OCI-LY7 (cell line): Measurements from ENCODE around the gene ZNF195. TPM values are rescaled to one million over a fixed set of nuclear protein-coding genes. Genes with fewer than 3 reads are reported as not detected.
"Not testable (repeated sequence)": the region's sequence is repeated elsewhere in the genome, so short reads cannot be mapped to it uniquely, and the experiment has no call there.

ENCODE experiments used
- BruUV-seq: library from RNA; stranded (reverse); fragments of 400-500 nt; replicated peaks from 2 replicates; lab custom pipeline; 2021; lab: Mats Ljungman, UMichigan
- CTCF ChIA-PET: fragments of 300-600 bp; sonication (Branson Sonifier 250); formaldehyde crosslinking; loops from one replicate; lab custom pipeline; 2022; ENCODE audit warnings: antibody characterized with exemption; ENCODE audit not compliant: unreplicated experiment; lab: Charles Lee
- POLR2A ChIA-PET: fragments of 300-600 bp; sonication (Branson Sonifier 250); formaldehyde crosslinking; loops from one replicate; lab custom pipeline; 2022; ENCODE audit warnings: antibody characterized with exemption; lab: Charles Lee
- DNase-seq: peaks from one replicate; pipeline ENCODE4 v3.0.0-alpha.2; 2015; ENCODE audit warnings: low spot score
- H2AFZ ChIP-seq: fragments of 200-600 bp; sonication (generic), shearing (Covaris generic); 2 replicates; pipeline ENCODE4 v1.6.1; 2014; ENCODE audit warnings: mild to moderate bottlenecking, antibody characterized with exemption, low read length, moderate library complexity
- H3K27ac ChIP-seq: fragments of 200-600 bp; sonication (generic); 2 replicates; pipeline ENCODE4 v1.5.1; 2014; ENCODE audit warnings: mixed run types, low read depth, mild to moderate bottlenecking, moderate library complexity, low read length, inconsistent platforms; ENCODE audit not compliant: poor library complexity, severe bottlenecking
- H3K36me3 ChIP-seq: fragments of 200-600 bp; sonication (generic); 2 replicates; pipeline ENCODE4 v1.6.1; 2014; ENCODE audit warnings: mild to moderate bottlenecking, antibody characterized with exemption, low read length, moderate library complexity, mixed read lengths; ENCODE audit not compliant: insufficient read depth
- H3K4me1 ChIP-seq: fragments of 200-600 bp; sonication (generic); 2 replicates; pipeline ENCODE4 v1.5.1; 2014; ENCODE audit warnings: mild to moderate bottlenecking, low read length; ENCODE audit not compliant: insufficient read depth, poor library complexity, severe bottlenecking
- H3K4me2 ChIP-seq: fragments of 200-600 bp; sonication (generic); 2 replicates; pipeline ENCODE4 v1.6.1; 2014; ENCODE audit warnings: mild to moderate bottlenecking, low read length
- H3K4me3 ChIP-seq: fragments of 200-600 bp; sonication (generic); 2 replicates; pipeline ENCODE4 v1.5.1; 2014; ENCODE audit warnings: mild to moderate bottlenecking, low read depth, low read length; ENCODE audit not compliant: poor library complexity, severe bottlenecking
- H3K79me2 ChIP-seq: fragments of 200-600 bp; sonication (generic); 2 replicates; pipeline ENCODE4 v1.6.1; 2016; ENCODE audit warnings: low read depth, mild to moderate bottlenecking, low read length, moderate library complexity, mixed read lengths; ENCODE audit not compliant: insufficient read depth
- H3K9me2 ChIP-seq: fragments of 200-600 bp; sonication (generic); 2 replicates; pipeline ENCODE4 v1.6.1; 2016; ENCODE audit warnings: mild to moderate bottlenecking, low read length, mixed read lengths; ENCODE audit not compliant: insufficient read depth
- H3K9me3 ChIP-seq: fragments of 200-600 bp; sonication (generic); 2 replicates; pipeline ENCODE4 v1.6.1; 2014; ENCODE audit warnings: mild to moderate bottlenecking, mixed run types, low read length, mixed read lengths
- H4K20me1 ChIP-seq: fragments of 200-600 bp; sonication (generic); 2 replicates; pipeline ENCODE4 v1.6.1; 2014; ENCODE audit warnings: mild to moderate bottlenecking, antibody characterized with exemption, low read length, moderate library complexity, mixed read lengths; ENCODE audit not compliant: insufficient read depth
- intact Hi-C: fragments of 100-400 bp; cut with micrococcal nuclease; formaldehyde crosslinking; loops from one replicate; pipeline ENCODE4 v1.10.0; 2022; ENCODE audit not compliant: unreplicated experiment
- total RNA-seq, 2 experiments: library from RNA; depleted of rRNA in 1 of 2; stranded (reverse); fragments of >200 nt in 1 of 2; shearing (Covaris generic) in 1 of 2; gene quantifications; 2 replicates each; pipeline ENCODE4 v1.2.3, GENCODE V29; 2014 to 2022

The ZNF195 gene
- total RNA-seq, 2 experiments from 2014 or later: 82.3 to 95.7 TPM

DNA sequence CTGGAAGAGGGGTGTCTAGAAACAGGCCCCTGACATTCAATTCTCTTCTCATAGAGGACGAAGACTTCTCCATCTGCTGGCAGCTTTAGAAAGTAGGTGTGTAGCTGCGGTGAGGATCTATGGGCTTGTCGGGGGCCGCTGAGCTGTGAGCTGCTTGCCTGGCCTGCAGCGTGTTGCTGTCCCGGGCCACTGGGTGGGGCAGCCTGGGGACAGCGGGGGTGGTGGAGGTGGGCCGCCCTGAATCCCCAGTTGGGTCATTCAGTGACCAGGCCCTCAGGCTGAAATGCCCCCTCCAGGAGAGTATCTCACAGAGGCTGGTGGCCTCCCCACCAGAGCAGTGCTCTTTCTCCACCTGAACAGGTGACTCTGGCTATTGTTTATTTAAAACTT lies 23.9 kb upstream of the ZNF195 start:
- H3K4me1 ChIP-seq, H3K27ac ChIP-seq, H4K20me1 ChIP-seq, BruUV-seq, DNase-seq, H3K79me2 ChIP-seq, H3K9me2 ChIP-seq, H3K4me3 ChIP-seq, H3K9me3 ChIP-seq, CTCF ChIA-PET, H3K36me3 ChIP-seq, H2AFZ ChIP-seq, H3K4me2 ChIP-seq, POLR2A ChIA-PET, intact Hi-C loops: not testable (repeated sequence)

DNA sequence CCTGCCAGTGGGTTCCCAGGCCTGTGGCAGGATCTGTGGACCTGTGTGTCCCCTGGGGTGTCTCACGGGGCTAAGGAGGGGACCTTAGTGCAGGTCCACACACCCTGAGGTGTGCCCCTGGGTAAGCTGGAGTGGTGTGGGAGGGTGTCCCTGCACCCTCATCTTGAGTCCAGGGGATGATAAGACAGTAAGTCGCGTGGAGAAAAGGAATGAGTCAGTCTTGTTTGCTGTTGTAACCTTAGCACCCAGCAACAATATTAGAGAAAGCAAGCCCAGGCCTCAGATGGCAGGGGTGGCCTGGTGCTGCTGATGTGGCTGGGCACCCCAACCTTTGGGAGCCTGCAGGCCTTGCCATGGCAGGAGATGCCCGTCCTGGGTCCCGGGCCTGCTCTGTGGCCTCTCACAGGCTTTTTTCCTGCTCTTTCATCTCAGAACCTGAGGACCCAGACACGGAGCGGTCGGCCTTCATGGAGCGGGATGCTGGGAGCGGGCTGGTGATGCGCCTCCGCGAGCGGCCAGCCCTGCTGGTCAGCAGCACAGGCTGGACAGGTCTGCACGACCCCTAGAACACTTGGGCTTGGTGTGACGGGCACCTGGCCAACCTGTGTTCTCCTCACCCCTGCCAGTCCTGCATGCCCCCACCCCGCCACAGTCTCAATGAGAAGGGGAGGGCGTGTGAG lies 23.4 kb upstream of the ZNF195 start:
- H3K36me3 ChIP-seq, H2AFZ ChIP-seq, H3K9me2 ChIP-seq, intact Hi-C loops, BruUV-seq, H3K79me2 ChIP-seq, H3K4me3 ChIP-seq, CTCF ChIA-PET, H3K4me2 ChIP-seq, H3K4me1 ChIP-seq, H4K20me1 ChIP-seq, H3K27ac ChIP-seq, H3K9me3 ChIP-seq, POLR2A ChIA-PET, DNase-seq: not testable (repeated sequence)

DNA sequence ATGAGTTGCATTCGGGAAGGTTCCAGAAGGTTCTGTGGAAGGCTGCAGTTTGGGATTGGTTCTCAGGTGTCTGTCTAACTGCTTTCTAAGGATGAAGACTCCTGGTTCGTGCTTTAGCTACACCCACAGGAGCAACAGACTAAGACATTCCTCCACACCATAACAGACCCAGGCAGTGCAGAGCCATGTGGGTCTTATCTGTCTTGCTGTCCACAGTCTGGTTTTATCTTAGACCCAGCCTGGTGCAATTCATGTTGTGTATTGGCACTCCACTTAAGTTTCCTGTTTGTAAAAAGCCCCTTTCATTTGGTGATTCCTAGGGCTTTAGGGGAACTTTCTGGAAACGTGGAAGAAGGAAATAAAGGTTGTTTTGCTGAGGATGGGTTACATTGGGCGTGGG lies 22.1 kb upstream of the ZNF195 start:
- H3K4me2 ChIP-seq, H3K9me2 ChIP-seq, H4K20me1 ChIP-seq, H2AFZ ChIP-seq, H3K79me2 ChIP-seq, BruUV-seq, CTCF ChIA-PET, H3K36me3 ChIP-seq, intact Hi-C loops, H3K4me3 ChIP-seq, H3K9me3 ChIP-seq, DNase-seq, H3K4me1 ChIP-seq, POLR2A ChIA-PET, H3K27ac ChIP-seq: not testable (repeated sequence)

DNA sequence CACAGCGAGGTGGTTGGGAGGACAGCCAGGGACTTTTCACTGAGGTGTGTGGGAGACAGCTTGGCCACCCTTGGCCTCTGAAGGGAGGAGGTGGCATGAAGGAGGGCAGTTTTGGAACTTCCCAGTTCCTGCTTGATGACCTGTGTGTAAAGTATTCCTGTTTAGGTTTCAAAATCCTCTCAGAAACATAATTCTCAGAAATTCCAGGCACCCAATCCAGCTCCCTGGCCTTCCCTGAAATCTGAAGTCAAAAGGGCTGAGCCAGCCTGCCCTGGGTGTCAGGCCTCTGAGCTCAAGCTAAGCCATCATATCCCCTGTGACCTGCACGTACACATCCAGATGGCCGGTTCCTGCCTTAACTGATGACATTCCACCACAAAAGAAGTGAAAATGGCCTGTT lies 19.6 kb upstream of the ZNF195 start:
- H3K9me3 ChIP-seq, H3K9me2 ChIP-seq, H3K4me1 ChIP-seq, CTCF ChIA-PET, BruUV-seq, intact Hi-C loops, DNase-seq, H3K79me2 ChIP-seq, H3K4me3 ChIP-seq, H3K27ac ChIP-seq, H2AFZ ChIP-seq, H4K20me1 ChIP-seq, H3K4me2 ChIP-seq, POLR2A ChIA-PET, H3K36me3 ChIP-seq: not testable (repeated sequence)

DNA sequence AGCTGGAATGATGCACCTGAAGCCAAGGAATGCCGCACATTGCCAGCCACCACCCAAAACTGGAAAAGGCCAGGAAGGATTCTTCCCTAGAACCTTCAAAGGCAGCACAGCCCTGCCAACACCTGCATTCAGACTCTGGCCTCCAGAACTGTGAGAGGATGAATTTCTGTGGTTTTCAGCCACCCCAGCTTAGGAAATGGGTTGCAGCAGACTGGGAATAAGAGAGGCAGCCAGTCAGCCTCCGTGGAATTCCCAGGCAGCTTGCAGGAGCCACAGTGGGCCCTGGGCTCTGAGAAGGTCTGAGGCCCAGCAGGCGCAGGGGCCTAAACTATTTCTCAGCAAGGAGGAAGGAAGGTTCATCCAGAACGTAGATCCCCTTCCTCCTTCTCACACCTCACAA lies 19.2 kb upstream of the ZNF195 start:
- intact Hi-C loops, H3K79me2 ChIP-seq, H4K20me1 ChIP-seq, H3K4me2 ChIP-seq, H3K4me1 ChIP-seq, H3K36me3 ChIP-seq, H3K9me2 ChIP-seq, H3K4me3 ChIP-seq, POLR2A ChIA-PET, H2AFZ ChIP-seq, DNase-seq, CTCF ChIA-PET, BruUV-seq, H3K9me3 ChIP-seq, H3K27ac ChIP-seq: not testable (repeated sequence)

DNA sequence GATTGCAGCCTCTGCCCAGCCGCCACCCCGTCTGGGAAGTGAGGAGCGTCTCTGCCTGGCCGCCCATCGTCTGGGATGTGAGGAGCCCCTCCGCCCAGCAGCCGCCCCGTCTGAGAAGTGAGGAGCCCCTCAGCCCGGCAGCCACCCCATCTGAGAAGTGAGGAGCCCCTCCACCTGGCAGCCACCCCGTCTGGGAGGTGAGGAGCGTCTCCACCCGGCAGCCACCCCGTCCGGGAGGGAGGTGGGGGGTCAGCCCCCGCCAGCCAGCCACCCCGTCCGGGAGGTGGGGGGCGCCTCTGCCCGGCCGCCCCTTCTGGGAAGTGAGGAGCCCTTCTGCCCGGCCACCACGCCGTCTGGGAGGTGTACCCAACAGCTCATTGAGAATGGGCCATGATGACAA lies 18.3 kb upstream of the ZNF195 start:
- H2AFZ ChIP-seq, H3K79me2 ChIP-seq, H3K4me1 ChIP-seq, intact Hi-C loops, H4K20me1 ChIP-seq, H3K9me3 ChIP-seq, H3K27ac ChIP-seq, H3K4me3 ChIP-seq, H3K36me3 ChIP-seq, H3K4me2 ChIP-seq, DNase-seq, POLR2A ChIA-PET, H3K9me2 ChIP-seq, CTCF ChIA-PET, BruUV-seq: not testable (repeated sequence)
